IPS-20b (cell line): ENCODE data around the gene NPHP3.

ENCODE experiments used
- H3K27ac ChIP-seq: one replicate; pipeline ENCODE4 v1.5.1; 2013; ENCODE audit warnings: low read length
- H3K27me3 ChIP-seq: 2 replicates; pipeline ENCODE4 v1.6.1; 2013; ENCODE audit warnings: mild to moderate bottlenecking, low read length, inconsistent platforms; ENCODE audit not compliant: insufficient read depth
- H3K36me3 ChIP-seq: 2 replicates; pipeline ENCODE4 v1.6.1; 2013; ENCODE audit warnings: low read depth, mild to moderate bottlenecking, inconsistent platforms, low read length, moderate library complexity; ENCODE audit not compliant: insufficient read depth
- H3K4me1 ChIP-seq: 2 replicates; pipeline ENCODE4 v1.6.1; 2013; ENCODE audit warnings: mild to moderate bottlenecking, control low read depth, inconsistent platforms, low read length, moderate library complexity; ENCODE audit not compliant: insufficient read depth
- H3K4me3 ChIP-seq: 2 replicates; pipeline ENCODE4 v1.5.1; 2013; ENCODE audit warnings: mild to moderate bottlenecking, low read length, inconsistent platforms
- H3K9ac ChIP-seq: 2 replicates; pipeline ENCODE4 v1.6.1; 2013; ENCODE audit warnings: low read depth, mild to moderate bottlenecking, inconsistent platforms, low read length, moderate library complexity
- H3K9me3 ChIP-seq: 2 replicates; pipeline ENCODE4 v1.6.1; 2013; ENCODE audit warnings: mild to moderate bottlenecking, low read depth, low read length, inconsistent platforms; ENCODE audit not compliant: insufficient read depth

Gene NPHP3

DNA sequence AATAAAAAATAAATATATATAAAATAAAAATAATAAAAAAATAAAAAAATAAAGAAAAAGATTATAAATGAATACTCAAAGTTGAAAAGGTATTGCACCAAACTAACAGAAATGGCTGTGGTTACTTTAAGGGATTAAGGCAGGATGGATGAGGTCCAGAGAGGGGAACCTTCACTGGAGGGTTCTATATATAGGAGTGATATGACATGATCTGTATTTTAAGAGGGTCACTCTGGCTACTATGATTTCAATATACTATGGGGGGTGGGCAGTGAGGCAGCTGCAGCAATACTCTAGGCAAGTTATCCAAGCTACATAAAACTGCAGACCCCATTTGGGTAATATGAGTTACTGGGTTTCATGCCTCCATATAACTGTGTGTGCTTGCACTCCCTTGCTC, 87.2 kb downstream of the NPHP3 start:
- no peaks in the 10 kb centered on the region; the same call in 1 of the 2 replicates for H3K4me1 ChIP-seq
- H3K4me3 ChIP-seq: no peak overlapping the region
- H3K36me3 ChIP-seq: peaks cover 9% of the 10 kb centered on the region; the same call in 1 of the 2 replicates
- H3K27me3 ChIP-seq: no peaks in the 10 kb centered on the region
- no peak overlapping the region for H3K27ac ChIP-seq
- H3K9me3 ChIP-seq: no peaks in the 10 kb centered on the region
- no peak overlapping the region for H3K9ac ChIP-seq
